ENCODE measurements around the gene ZBTB7C.
"Not testable (repeated sequence)": the region's sequence is repeated elsewhere in the genome, so short reads cannot be mapped to it uniquely, and the experiment has no call there.

Gene ZBTB7C

GRCh38 chr18:48408727-48409590, at the start of gene ZBTB7C:
Gene ZBTB7C (minus strand): TSS chr18:48409383.
- DNase-seq: peak; percentile 18

DNA sequence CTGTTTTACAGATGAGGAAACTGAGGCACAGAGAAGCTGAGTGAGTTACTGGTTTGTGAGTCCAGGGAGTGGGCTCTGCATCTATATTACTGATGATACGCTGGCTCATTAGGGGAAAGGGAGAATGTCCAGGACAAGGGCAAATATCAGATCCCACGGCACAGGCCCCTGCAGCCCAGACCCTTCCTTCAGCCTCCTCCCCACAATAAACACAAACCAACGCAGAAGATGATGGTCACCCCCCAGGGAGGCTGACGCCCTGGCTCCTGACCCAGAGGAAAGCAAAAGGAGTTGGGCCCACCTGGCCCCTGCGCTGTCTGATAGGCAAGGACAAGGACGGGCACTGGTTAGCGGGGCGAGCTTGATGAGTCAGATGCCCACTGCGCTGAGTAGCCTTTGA, 47.7 kb upstream of the ZBTB7C start:
- DNase-seq: no peak

DNA sequence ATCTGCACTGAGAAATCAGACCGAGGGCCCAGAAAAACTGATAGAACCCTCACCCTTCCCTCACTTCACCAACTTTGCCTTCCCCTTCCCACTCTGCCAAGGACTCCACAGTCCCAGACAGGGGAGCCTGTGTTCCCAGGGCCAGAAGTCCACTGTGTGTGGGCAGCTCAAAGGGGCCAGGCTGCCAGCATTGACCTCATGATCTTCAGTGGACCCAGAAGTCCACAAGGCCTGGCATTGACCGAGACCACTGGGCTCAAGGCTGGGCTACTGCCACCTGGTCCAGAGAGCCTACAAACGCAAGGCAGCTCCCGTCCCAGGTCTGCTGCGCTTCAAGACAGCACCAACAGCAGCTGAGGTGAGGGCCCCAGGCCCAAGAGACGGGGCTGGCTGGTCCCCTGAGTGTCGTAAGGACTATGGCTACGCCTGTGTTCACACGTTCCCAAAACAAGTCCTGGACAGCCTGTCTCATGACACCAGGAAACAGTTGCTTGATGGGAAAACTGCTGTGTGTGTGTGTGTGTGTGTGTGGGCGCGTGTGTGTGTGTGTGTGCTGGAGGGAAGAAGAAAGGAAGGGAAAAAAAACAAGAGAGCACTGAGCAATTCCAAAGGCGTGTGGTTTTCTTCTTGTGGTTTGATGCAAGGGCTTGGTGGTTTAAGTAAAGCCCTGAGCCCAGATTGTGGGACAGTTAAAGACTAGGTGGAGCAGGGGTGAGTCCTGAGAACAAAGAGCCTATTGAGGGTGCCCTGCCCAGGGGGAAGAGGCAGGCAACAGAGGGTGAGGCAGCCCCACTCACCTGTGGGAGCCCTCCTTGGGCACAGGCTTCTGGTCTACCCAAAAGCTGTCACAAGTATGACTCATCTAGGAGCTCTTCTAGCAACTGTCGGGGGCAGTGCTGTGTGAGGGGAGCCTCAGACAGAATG, 46.6 kb upstream of the ZBTB7C start:
- DNase-seq: peak; percentile 58

GRCh38 chr18:48454261-48454757, 45.1 kb upstream of the ZBTB7C start:
- no peak for DNase-seq

DNA sequence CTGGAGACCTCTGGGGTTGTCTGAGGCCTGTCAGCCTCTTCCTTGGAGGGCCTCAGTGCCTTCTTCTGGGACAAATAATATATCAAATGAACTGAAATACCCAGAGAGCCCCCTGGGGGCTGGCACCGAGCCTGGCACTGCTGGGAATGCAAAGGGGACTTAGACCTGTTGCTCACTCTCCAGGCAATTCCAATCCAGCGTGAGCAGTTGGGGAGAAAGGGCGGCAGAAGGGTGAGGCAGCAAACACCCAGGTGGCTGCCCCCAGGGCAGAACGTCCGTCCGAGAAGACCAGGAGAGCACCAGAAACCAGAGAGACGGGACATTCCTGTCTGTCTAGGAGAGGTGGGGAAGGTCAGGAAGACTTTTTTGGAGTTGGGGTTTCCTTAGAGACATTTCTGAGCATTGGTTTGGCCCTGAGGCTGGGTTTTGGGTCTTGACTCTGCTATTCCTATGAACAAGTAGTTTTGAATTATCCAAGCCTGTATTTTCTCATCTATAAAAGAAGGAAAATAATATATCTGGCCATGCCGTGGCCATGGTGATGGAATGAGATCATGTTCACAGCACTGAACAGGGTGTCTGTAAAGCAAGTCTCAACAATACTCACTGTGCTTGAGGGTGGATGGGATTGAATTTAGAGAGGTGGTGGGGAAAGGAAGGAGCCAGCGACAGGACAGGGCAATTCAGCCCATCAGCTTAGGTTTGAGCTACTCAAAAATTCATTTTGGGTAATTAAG, 44.3 kb upstream of the ZBTB7C start:
- DNase-seq: no peak

DNA sequence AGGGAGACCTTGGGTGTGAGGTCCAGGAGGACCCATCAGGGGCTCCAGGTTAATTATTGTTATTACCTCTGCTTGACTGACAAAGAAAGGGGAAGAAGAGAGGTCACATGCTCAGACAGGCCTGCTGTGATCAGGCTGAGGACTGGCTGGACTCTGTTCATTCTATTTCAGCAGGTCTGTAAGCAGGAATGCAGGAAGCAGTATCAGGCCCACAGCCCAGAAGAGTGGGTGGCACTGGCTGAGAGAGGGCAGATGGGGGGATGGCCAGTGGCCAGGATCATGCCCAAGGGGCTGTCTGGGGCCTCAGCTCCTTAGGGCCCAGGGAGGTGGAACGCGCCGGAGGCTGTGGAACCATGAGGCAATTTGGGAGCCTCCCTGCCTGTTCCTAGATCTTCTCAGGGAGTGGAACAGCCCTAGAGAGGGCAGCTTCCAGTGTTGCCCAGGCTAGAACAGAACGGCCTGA, 43.7 kb upstream of the ZBTB7C start:
- DNase-seq: no peak

DNA sequence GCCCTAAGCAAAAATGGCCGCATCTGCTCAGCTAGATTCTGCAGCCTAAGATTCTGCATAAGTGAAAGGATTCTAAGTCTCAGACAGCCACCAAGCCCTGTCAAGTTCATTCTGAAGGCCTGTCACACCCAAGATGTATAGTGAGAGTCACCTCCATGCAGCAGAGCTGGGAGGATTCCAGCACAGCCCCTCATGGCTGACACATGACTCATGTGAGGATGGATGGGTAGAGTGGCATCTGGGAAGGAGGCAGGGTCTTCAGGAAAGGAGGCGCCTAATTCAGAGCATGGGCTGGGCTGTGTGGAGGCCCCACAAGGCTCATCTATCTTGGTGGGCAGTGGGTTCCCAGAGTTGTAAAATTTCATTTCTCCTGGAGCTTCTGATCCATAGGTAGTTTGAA, 41.5 kb upstream of the ZBTB7C start:
- no peak for DNase-seq

DNA sequence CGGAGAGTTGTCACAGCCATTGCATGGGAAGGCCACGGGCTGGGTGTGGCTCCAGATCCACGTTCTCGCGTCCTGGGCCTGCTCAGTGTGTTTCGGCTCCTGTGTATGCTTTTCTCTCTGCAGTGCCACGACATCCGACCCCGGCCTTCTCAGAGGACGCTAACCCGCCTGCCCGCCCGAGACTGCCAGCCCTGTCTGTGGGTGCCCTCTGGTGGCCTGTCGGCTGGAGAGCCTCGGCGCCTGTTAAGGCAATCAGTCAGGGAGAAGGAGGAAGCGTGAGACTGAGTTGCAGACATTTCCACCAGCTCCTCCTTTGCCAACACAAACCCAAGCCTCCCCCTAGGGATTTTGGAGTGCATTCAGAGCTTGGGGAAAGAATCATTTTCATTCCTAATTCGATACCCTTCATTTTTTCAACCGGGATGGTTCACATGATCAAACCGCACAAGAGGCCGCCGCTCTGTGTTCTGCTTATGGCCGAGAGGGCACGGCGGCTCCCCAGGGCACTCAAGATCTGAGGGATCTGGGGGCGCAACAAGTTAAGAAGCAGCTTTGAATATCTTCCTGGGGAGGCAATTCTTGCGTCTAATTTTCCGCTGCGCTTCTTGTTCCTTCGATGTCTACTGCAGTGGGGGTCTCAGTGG, 37.5 kb upstream of the ZBTB7C start:
- DNase-seq: peak; percentile 84

- peak; percentile 84 for DNase-seq
Observed at GRCh38 chr18:48445540-48445939, 36.4 kb upstream of the ZBTB7C start.

GRCh38 chr18:48442761-48443160, 33.6 kb upstream of the ZBTB7C start:
- DNase-seq: no peak

DNA sequence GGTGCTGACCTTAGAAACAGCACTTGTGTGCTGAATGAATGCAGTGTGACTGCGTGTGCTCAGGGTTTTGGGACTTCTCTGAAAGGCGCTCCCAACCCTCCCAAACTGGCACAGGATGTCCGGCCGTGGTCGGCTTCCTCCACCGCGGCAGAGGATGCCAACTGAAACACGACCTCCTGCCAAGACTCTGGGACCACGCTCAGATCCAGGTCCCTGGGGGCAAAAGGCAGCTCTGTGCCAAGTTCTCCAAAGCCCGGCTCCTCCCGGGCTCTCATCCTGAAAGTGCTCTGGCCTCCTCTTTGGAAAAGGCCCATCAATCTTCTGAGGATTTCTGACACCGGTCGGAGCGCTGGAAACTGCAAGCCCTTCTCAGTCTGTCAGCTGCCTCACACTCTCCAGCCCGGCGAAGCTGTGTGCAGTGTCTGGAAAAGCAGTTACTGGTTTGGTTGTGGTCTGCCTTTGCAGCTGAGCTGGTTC, 32.3 kb upstream of the ZBTB7C start:
- no peak for DNase-seq

GRCh38 chr18:48440924-48441323, 31.7 kb upstream of the ZBTB7C start:
- no peak for DNase-seq

DNA sequence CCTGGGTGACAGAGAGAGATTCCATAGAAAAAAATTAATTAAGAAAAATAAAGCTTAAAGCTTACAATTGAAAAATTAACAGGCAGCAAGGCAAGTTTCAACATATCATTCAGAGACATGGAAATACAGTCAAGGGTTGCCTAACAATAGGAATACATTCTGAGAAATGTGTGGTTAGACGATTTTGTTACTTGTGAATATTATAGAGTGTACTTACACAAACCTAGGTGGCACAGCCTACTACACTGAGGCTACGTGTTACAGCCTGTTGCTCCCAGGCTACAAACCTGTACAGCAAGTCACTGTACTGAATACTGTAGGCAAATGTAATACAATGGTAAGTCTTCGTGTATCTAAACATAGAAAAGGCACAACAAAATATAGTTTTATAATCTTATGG, 27.7 kb upstream of the ZBTB7C start:
- no peak for DNase-seq

GRCh38 chr18:48434382-48434781, 25.2 kb upstream of the ZBTB7C start:
- not testable (repeated sequence) for DNase-seq

DNA sequence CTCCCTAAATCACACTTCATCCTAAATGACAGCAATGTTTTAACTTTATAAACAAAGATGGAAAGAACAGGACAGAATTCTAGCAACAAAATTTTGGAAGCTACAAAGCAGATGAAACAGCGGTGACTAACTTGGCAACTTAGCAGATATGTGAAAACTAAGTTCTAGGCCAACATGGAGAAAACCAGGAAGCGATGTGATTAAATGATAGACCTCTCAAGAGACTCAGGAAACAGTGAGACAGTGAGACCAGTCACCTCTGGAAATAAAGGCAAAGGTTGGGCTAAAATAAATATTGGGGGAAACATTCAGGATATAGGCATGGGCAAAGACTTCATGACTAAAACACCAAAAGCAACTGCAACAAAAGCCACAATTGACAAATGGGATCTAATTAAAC, 24.4 kb upstream of the ZBTB7C start:
- DNase-seq: no peak

DNA sequence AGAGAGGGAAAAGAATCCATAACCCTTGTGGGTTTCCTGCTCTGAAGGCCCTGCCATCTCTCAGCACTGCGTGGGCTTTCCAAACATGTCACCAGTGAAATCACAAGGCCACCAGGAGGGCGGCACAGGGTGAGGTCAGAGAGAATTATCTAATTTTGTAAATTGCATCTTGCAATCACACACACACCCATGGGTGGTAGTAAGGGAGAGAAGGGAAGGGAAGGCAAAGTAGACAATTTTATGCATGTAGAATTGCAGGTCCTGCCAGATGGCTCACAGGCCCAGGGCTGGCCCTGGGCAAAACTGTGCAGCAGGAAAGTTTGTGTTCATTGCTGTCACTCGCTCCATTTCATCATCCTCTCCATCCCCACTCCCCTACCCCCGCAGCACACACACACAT, 21.0 kb upstream of the ZBTB7C start:
- no peak for DNase-seq

DNA sequence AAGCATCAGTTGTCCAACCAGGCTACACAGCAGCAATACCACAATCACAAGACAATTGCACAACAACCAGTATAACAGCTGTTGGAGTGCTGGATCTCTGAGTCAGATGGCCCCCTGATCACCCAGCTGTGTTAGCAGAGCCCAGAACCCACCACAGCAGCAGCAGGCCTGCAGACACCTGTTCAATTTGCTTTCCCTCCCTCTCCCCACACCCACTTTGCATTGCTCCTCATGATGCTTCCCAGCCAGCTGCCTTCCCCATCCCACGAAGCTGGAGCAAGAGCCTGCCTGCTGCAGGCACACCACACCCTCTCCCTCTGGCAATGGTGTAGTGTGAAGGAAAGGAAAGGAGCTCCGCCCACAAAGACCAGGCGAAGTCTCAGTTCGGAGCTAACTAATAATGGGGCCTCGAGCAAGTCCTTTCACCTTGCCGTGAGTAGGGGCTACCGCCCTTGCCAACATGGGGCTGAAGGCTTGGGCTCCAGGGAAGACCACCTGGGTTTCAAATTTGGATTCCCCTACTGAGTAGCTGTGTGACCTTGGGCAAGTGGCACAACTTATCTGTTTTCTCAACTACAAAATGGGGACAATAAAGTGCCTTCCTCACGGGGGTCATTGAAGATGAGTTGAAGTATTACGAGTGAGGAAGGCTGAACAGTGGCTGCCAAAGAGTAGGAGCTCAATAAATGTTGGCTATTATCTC, 19.4 kb upstream of the ZBTB7C start:
- no peak for DNase-seq

GRCh38 chr18:48422947-48423378, 13.8 kb upstream of the ZBTB7C start:
- DNase-seq: no peak

- no peak for DNase-seq
Observed at GRCh38 chr18:48419277-48420022, 10.3 kb upstream of the ZBTB7C start.

- DNase-seq: no peak
Observed at GRCh38 chr18:48418539-48419276, 9.5 kb upstream of the ZBTB7C start.

All from activated CD4-positive, alpha-beta T cell treated with anti-CD3 and anti-CD28 coated beads for 48 hours (primary cell).